D721Med (cell line): ENCODE data around the gene VEGFA.

Experiments
- DNase-seq: peaks from one replicate; pipeline ENCODE4 v3.0.0; 2011; ENCODE audit warnings: low spot score; ENCODE audit not compliant: insufficient read length
- FAIRE-seq: peaks from 2 replicates; lab custom pipeline; 2011; peaks lifted over from hg19 to GRCh38; lab: Jason Lieb, UNC
- CTCF ChIP-seq: IDR thresholded peaks from 2 replicates; pipeline ENCODE4 v1.5.1; 2012; ENCODE audit warnings: mild to moderate bottlenecking, control low read depth; ENCODE audit not compliant: insufficient read depth; ENCODE audit errors: missing control alignments

The VEGFA gene

GRCh38 chr6:43743682-43744381 lies 26.2 kb upstream of the VEGFA start:
- TF ChIP-seq CTCF: no peak
- FAIRE-seq: no peak

GRCh38 chr6:43744491-43744890 lies 25.5 kb upstream of the VEGFA start:
- DNase-seq (no peak), FAIRE-seq (no peak)
- TF ChIP-seq CTCF: no peak

More at GRCh38 chr6:43743682-43744381, 26.2 kb upstream of the VEGFA start:
- DNase-seq: no peak

DNA sequence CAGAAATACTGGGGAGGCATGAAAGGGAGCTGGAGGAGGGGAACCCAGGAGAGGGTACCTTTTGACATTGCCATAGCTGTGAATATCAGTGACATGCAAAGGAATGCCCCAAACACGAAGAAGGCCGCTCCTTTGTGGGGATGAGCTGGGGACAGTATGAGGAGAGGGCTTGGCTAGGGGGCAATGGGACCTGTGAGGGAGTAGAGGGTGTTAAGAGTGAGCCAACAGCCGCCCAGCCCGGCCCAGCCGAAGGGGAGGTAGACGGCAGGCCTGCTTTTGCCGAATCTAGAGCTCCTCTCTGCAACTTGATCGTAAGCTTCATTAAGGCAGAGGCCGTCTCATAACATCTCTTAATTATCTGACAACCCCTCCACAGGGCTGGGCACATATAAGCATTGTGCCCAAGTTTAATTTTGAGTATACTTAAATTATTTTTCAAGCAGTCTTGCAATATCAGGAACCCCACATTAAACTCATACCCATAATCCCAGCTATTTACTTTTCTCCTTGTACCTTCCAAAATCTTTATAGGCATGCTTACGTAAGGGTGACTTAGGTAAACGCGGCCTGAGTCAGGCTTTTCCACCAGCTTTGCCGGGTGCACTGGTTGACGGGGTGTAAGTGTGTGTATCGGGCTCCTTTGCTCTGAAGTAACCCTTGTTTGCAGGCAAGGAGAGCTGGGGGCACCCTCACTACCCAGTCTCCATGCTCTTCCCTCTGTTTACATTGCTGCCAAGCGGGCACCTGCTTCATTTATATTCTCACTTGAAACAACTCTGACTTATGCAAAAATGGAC lies 24.9 kb upstream of the VEGFA start:
- DNase-seq: no peak
- FAIRE-seq: no peak
- TF ChIP-seq CTCF: no peak

DNA sequence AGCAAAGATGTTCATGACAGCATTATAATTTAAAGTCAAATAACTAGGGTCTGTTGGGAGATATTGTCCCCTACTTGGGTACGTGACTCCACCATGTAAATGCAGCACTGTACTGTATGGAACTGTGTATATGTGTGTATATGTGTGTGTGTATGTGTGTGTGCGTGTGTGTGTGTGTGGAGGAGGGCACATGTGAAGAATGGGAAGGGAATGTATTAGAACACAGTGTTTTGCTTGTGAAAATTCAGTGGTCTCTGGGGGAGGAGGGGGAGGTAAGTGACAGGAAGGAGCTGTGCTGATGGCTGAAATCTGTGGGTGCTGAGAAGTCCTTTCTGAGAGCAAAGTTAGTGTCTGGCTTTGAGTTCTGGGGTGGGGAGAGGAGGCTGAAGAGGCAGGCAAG lies 23.9 kb upstream of the VEGFA start:
- no peak for FAIRE-seq
- TF ChIP-seq CTCF: no peak

DNA sequence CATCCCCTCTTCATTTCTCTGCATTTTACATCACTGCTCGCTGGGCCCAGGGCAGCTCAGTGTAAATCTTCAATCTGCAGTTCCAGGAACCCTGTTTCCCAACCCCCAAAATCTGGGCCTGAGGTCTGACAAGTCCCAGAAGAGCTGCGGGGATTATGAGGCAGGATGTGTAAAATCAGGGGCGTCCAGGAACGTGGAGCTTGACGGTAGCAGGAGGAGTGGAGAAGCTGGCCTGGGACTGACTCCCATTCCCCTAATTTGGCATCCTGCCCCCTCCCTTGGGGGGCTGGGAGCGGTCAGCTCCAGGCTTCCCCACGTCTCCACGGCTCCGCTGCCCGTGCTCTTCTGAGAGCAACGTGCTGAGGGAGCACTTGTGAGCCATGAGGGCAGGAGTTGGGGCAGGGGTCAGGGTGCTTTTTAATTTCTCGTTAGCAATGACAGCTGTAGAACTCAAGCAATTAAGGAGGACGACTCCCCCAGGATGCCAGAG lies 23.4 kb upstream of the VEGFA start:
- no peak for DNase-seq
- TF ChIP-seq CTCF: no peak
- FAIRE-seq: no peak

More for the DNA sequence above, 23.9 kb upstream of the VEGFA start:
- DNase-seq: no peak

DNA sequence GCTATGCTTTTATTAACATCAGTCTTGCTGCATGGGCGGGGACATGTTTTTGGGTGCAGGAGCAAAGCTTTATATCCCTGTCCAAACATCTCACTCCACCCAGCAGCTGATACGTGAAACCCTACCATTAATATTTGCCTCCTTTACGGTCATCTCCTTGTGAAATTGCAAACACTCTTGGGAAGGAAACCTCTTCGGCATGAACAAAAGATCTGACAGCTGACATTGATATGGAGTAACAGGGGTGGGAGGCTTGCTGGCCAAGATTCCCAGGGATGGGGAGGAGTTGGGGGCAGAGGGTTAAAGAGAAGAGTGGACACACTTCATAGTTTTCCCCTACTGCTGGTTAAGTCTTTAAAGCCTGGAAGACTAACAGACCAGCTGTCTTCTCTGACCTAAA lies 22.2 kb upstream of the VEGFA start:
- DNase-seq: no peak
- TF ChIP-seq CTCF: no peak
- no peak for FAIRE-seq
